Measurements from ENCODE around the gene ELAVL1. TPM values are rescaled to one million over a fixed set of nuclear protein-coding genes. Genes with fewer than 3 reads are reported as not detected.
A peak's percentile ranks its signal among the peaks of the same experiment; 100 is the strongest.
"Not testable (repeated sequence)": the region's sequence is repeated elsewhere in the genome, so short reads cannot be mapped to it uniquely, and the experiment has no call there.

ELAVL1 gene
- polyA plus RNA-seq, 3 donors from 2014 or later = 48.9 to 62.0 (median 54.1) TPM

DNA sequence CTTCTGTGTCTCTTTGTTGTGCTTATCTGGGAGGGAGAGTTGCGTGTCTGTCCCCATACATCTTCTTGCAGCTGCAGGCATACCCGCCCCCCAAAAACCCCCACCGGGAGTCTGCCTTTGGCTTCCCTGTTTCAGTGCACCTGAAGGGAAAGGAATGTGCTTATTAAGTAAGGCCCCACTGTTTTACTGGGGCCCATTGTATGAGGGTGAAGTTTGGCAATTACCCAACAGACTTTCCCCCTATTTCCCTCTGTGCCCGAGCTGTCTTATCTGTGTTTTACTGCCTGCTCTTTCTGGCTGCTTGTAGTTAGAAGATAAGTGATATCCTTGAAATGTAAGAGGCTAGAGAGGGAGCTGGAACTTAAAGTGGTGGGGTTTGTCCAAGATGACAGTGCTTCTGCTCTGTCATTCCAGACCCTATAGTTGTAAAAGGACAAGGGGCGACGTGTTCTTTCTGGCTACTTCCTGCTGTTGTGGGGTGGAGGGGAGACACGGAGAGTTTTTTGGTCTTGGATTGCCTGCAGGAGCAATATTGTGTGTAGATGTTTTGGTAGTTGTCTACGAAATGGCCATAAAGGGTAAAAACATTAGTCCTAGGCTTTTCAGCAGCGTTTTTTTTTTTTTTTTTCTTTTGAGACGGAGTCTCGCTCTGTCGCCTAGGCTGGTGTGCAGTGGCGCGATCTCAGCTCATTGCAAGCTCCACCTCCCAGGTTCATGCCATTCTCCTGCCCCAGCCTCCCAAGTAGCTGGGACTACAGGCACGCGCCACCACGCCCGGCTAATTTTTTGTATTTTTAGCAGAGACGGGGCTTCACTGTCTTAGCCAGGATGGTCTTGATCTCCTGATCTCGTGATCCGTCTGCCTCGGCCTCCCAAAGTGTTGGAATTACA, 28.1 kb upstream of the ELAVL1 start:
- H3K4me3 Mint-ChIP-seq; H3K4me1 Mint-ChIP-seq; DNase-seq; H3K27ac Mint-ChIP-seq; H3K27me3 Mint-ChIP-seq (ENCODE audit: low read depth in 3 of 3); H3K9me3 Mint-ChIP-seq; H3K36me3 Mint-ChIP-seq: not testable (repeated sequence)

DNA sequence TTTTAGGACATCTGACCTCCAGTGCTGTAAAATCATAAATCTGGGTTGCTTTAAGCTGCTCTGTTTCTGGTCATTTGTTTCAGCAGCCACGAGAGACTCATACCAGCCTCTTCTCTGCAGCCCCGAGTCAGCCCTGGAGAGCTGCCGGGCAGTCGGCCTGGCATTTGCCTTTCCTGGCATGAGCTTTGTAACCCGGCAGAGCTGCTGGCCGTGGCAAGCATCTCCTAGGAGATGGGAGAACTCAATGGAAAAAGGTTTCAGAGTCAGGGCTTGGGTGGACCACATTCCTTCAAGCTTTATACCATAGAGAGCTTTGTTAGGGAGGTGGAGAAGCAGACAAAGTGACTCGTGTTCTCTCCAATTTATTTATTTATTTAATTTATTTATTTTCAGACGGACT, 25.5 kb upstream of the ELAVL1 start:
- no peak for DNase-seq
- Mint-ChIP-seq H3K4me3 (no peak overlapping the region), H3K4me1 (no peaks in the 10 kb centered on the region), H3K27me3 (ENCODE audit: low read depth in 3 of 3) (peaks cover 0 to 4% (median 1%) of the 10 kb centered on the region in 3 donors), H3K9me3 (no peaks in the 10 kb centered on the region), H3K36me3 (peaks cover 0 to 4% (median 0%) of the 10 kb centered on the region in 3 donors), H3K27ac (no peak overlapping the region)

GRCh38 chr19:8028951-8029491, 23.6 kb upstream of the ELAVL1 start:
- no peaks in the 10 kb centered on the region for H3K9me3 Mint-ChIP-seq
- peaks cover 0 to 4% (median 1%) of the 10 kb centered on the region in 3 donors for H3K27me3 Mint-ChIP-seq (ENCODE audit: low read depth in 3 of 3)
- no peaks in the 10 kb centered on the region for H3K4me1 Mint-ChIP-seq
- H3K36me3 Mint-ChIP-seq = peaks cover 0 to 4% (median 0%) of the 10 kb centered on the region in 3 donors
- H3K4me3 Mint-ChIP-seq = no peak overlapping the region
- no peak for DNase-seq
- no peak overlapping the region for H3K27ac Mint-ChIP-seq

DNA sequence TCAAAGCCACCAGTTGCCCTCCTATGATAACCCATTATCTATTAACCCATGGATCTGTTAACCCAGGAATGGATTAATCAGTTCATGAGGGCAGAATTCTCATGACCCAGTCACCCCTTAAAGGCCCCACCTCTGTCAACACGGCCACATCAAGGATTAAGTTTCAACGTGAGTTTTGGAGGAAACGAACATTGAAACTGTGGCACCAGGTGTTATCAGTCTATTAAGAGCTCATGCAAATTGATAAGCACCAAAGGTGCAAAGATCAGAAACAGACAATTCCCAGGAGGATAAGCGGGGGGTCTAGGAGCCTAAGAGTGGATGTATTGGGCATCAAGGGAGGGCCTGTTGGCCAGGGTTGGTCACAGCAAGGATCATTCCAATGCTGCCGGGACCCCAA, 19.9 kb upstream of the ELAVL1 start:
- H3K9me3 Mint-ChIP-seq = no peaks in the 10 kb centered on the region
- no peaks in the 10 kb centered on the region for H3K4me1 Mint-ChIP-seq
- no peak overlapping the region for H3K4me3 Mint-ChIP-seq
- no peaks in the 10 kb centered on the region for H3K36me3 Mint-ChIP-seq
- no peak for DNase-seq
- H3K27me3 Mint-ChIP-seq (ENCODE audit: low read depth in 3 of 3) = peaks cover 0 to 2% (median 0%) of the 10 kb centered on the region in 3 donors
- no peak overlapping the region for H3K27ac Mint-ChIP-seq

GRCh38 chr19:8024256-8024655, 18.8 kb upstream of the ELAVL1 start:
- not testable (repeated sequence) for H3K27me3 Mint-ChIP-seq (ENCODE audit: low read depth in 3 of 3); H3K9me3 Mint-ChIP-seq; H3K4me1 Mint-ChIP-seq; H3K27ac Mint-ChIP-seq; H3K4me3 Mint-ChIP-seq; H3K36me3 Mint-ChIP-seq; DNase-seq

DNA sequence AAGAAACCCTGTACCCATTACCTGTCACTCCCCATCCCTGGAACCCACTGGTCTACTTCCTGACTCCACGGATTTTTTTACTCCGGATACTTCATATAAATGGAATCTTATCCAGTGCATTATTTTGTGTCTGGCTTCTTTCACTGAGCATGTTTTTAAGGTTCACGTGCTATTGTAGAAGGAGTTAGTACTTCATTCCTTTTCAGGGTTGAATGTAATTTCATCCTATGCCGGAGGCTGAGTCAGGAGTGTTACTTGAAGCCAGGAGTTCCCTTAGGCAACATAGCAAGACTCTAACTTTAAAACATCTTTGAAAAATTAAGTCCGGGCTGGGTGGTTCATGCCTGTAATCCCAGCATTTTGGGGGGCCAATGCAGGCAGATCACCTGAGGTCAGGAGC, 17.9 kb upstream of the ELAVL1 start:
- Mint-ChIP-seq H3K9me3 (no peaks in the 10 kb centered on the region), H3K36me3 (no peaks in the 10 kb centered on the region)

DNA sequence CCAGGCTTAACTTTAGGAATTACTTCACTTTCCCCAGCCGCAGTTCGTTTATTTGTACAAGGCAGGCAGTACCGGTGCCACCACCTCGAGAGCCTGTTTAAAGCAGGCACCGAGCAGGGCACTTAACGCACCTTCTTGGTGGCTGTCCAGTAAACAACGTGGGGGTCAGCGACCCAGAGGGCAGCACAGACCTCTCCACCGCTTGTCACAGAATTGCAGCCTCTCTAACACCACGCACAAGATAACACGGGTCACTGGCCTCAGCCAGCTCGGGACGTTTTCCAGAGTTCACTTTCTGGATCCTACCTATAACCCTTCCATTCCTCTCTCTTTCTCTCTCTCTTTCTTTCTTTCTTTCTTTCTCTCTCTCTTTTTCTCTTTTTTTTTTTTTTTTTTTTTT, 16.8 kb upstream of the ELAVL1 start:
- Mint-ChIP-seq H3K36me3 (no peaks in the 10 kb centered on the region), H3K4me1 (peaks cover 8 to 10% of the 10 kb centered on the region in 2 donors)

More for the DNA sequence above, 17.9 kb upstream of the ELAVL1 start:
- Mint-ChIP-seq H3K27me3 (ENCODE audit: low read depth in 3 of 3) (peaks cover 0 to 2% (median 0%) of the 10 kb centered on the region in 3 donors), H3K27ac (no peak overlapping the region), H3K4me3 (no peak overlapping the region), H3K4me1 (no peaks in the 10 kb centered on the region)
- DNase-seq = no peak

GRCh38 chr19:8021374-8021773, 15.9 kb upstream of the ELAVL1 start:
- no peak for DNase-seq
- Mint-ChIP-seq H3K27me3 (ENCODE audit: low read depth in 3 of 3) (peaks cover 0 to 2% (median 0%) of the 10 kb centered on the region in 3 donors), H3K4me1 (peaks cover 9 to 11% of the 10 kb centered on the region in 2 donors), H3K4me3 (no peak overlapping the region), H3K36me3 (no peaks in the 10 kb centered on the region), H3K27ac (peak overlapping the region in 1 of 6 donors; percentile 16), H3K9me3 (no peaks in the 10 kb centered on the region)

More for the DNA sequence above, 16.8 kb upstream of the ELAVL1 start:
- Mint-ChIP-seq H3K27me3 (ENCODE audit: low read depth in 3 of 3) (peaks cover 0 to 2% (median 0%) of the 10 kb centered on the region in 3 donors), H3K4me3 (no peak overlapping the region), H3K9me3 (no peaks in the 10 kb centered on the region), H3K27ac (no peak overlapping the region)
- DNase-seq = no peak

GRCh38 chr19:8020681-8021080, 15.2 kb upstream of the ELAVL1 start:
- Mint-ChIP-seq H3K27me3 (ENCODE audit: low read depth in 3 of 3) (peaks cover 0 to 2% (median 0%) of the 10 kb centered on the region in 3 donors), H3K27ac (no peak overlapping the region), H3K4me3 (no peak overlapping the region), H3K36me3 (no peaks in the 10 kb centered on the region), H3K4me1 (peaks cover 9 to 11% of the 10 kb centered on the region in 2 donors), H3K9me3 (no peaks in the 10 kb centered on the region)
- DNase-seq = no peak

DNA sequence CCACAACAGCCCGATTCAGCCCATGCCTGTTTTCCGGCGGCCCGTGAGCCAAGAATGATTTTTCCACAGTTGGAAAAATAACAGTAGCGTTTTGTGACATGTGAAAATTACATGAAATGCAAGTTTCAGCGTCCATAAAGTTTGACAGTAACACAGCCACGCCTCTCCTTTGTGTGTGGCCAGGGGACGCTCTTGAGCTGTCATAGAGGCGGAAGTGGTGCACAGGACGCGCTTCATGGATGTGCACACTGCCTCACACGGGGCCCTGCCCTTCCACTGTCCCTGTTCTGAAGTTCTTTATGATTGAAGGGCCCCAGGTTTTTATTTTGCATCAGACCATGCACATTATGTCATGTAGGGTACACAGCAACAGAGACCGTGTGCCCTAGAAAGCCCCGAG, 12.4 kb upstream of the ELAVL1 start:
- H3K4me3 Mint-ChIP-seq = no peak overlapping the region
- H3K36me3 Mint-ChIP-seq = no peaks in the 10 kb centered on the region
- peak overlapping the region in 3 of 6 donors; percentile 16 to 62 (median 47) for H3K27ac Mint-ChIP-seq
- peaks cover 9 to 11% of the 10 kb centered on the region in 2 donors for H3K4me1 Mint-ChIP-seq
- DNase-seq = peak in 2 of 3 donors; percentile 42 to 43
- peaks cover 0 to 1% (median 0%) of the 10 kb centered on the region in 3 donors for H3K27me3 Mint-ChIP-seq (ENCODE audit: low read depth in 3 of 3)
- H3K9me3 Mint-ChIP-seq = no peaks in the 10 kb centered on the region

GRCh38 chr19:8004723-8005513, 523 bp downstream of the ELAVL1 start:
- Mint-ChIP-seq H3K9me3 (no peaks in the 10 kb centered on the region), H3K4me1 (peaks cover 40 to 45% of the 10 kb centered on the region in 2 donors), H3K27me3 (ENCODE audit: low read depth in 3 of 3) (peaks cover 0 to 9% (median 9%) of the 10 kb centered on the region in 3 donors), H3K36me3 (peaks cover 0 to 4% (median 0%) of the 10 kb centered on the region in 3 donors), H3K27ac (peak overlapping the region; percentile 87 to 96 (median 93)), H3K4me3 (peak overlapping the region; percentile 86 to 97 (median 90))
- DNase-seq = peak in 2 of 3 donors; percentile 16 to 18

GRCh38 chr19:8004001-8004400, 1.4 kb downstream of the ELAVL1 start:
- no peak for DNase-seq
- Mint-ChIP-seq H3K4me3 (peak overlapping the region; percentile 86 to 97 (median 90)), H3K27me3 (ENCODE audit: low read depth in 3 of 3) (peaks cover 0 to 9% (median 9%) of the 10 kb centered on the region in 3 donors), H3K27ac (peak overlapping the region; percentile 87 to 96 (median 93)), H3K4me1 (peaks cover 43 to 49% of the 10 kb centered on the region in 2 donors), H3K9me3 (no peaks in the 10 kb centered on the region), H3K36me3 (peaks cover 0 to 4% (median 0%) of the 10 kb centered on the region in 3 donors)

- Mint-ChIP-seq H3K36me3 (no peaks in the 10 kb centered on the region), H3K27me3 (ENCODE audit: low read depth in 3 of 3) (peaks cover 0 to 9% (median 9%) of the 10 kb centered on the region in 3 donors), H3K4me3 (peak overlapping the region; percentile 75 to 86 (median 77)), H3K27ac (peak overlapping the region; percentile 71 to 92 (median 86)), H3K4me1 (peaks cover 49 to 59% of the 10 kb centered on the region in 2 donors), H3K9me3 (no peaks in the 10 kb centered on the region)
- peak; percentile 73 to 76 (median 75) for DNase-seq
Measured at GRCh38 chr19:8001995-8002849, 3.2 kb downstream of the ELAVL1 start.
